ENCODE data around the gene TYR. TPM values are rescaled to one million over a fixed set of nuclear protein-coding genes. Genes with fewer than 3 reads are reported as not detected.

The TYR gene
- total and polyA plus RNA-seq, 2 donors (not counting 1 experiment from before 2014, with no cell fraction given), result not detected

- TF ChIP-seq CTCF (conservative IDR thresholded peaks at IDR 0.05 in 1 of 2, IDR thresholded peaks at IDR 0.05 in 1 of 2; ENCODE audit: low read depth in 1 of 2, low read length in 2 of 2) (no peak), EZH2 (IDR thresholded peaks at IDR 0.05; ENCODE audit: low read length, missing control alignments) (no peak)
- no peak overlapping the region for H3K9ac ChIP-seq (ENCODE audit: insufficient read depth, low read length)
- no peaks in the 10 kb centered on the region for H4K20me1 ChIP-seq (ENCODE audit: control insufficient read depth, extremely low read depth, insufficient read depth, low read length)
- H3K4me2 ChIP-seq (ENCODE audit: extremely low read depth, insufficient read depth, low read length), result peak overlapping the region; percentile 70
- no peaks in the 10 kb centered on the region for H3K36me3 ChIP-seq (ENCODE audit: control insufficient read depth, insufficient read depth, low read length)
- H2AFZ ChIP-seq (ENCODE audit: low read length), result peak overlapping the region; percentile 47
- H3K27ac ChIP-seq (ENCODE audit: insufficient read depth, low read length), result no peak overlapping the region
- H3K9me3 ChIP-seq (ENCODE audit: control insufficient read depth, insufficient read depth, low read depth, low read length), result no peaks in the 10 kb centered on the region
- no peak overlapping the region for H3K4me3 ChIP-seq (replicated peaks in 1 of 4; ENCODE audit: control extremely low read depth in 1 of 4, insufficient read depth in 1 of 4, low read depth in 3 of 4, low read length in 4 of 4)
- peak in 1 of 2 donors; percentile 9 for DNase-seq (ENCODE audit: low read depth in 2 of 2)
- H3K79me2 ChIP-seq (ENCODE audit: control insufficient read depth, insufficient read depth, low read length), result no peaks in the 10 kb centered on the region
- H3K4me1 ChIP-seq (ENCODE audit: control insufficient read depth, extremely low read depth, insufficient read depth, low read length), result no peaks in the 10 kb centered on the region
- no peaks in the 10 kb centered on the region for H3K27me3 ChIP-seq (ENCODE audit: control insufficient read depth, insufficient read depth, low read length)
These were observed 3.4 kb downstream of the TYR start for GRCh38 chr11:89181111-89181510.

GRCh38 chr11:89182773-89183518 lies 5.3 kb downstream of the TYR start:
- Histone ChIP-seq H3K79me2 (ENCODE audit: control insufficient read depth, insufficient read depth, low read length) (no peaks in the 10 kb centered on the region), H3K4me1 (ENCODE audit: control insufficient read depth, extremely low read depth, insufficient read depth, low read length) (no peaks in the 10 kb centered on the region), H4K20me1 (ENCODE audit: control insufficient read depth, extremely low read depth, insufficient read depth, low read length) (no peaks in the 10 kb centered on the region), H3K36me3 (ENCODE audit: control insufficient read depth, insufficient read depth, low read length) (no peaks in the 10 kb centered on the region), H3K27ac (ENCODE audit: insufficient read depth, low read length) (no peak overlapping the region), H3K9ac (ENCODE audit: insufficient read depth, low read length) (no peak overlapping the region), H3K4me2 (ENCODE audit: extremely low read depth, insufficient read depth, low read length) (no peak overlapping the region), H3K27me3 (ENCODE audit: control insufficient read depth, insufficient read depth, low read length) (no peaks in the 10 kb centered on the region), H2AFZ (ENCODE audit: low read length) (no peak overlapping the region), H3K4me3 (replicated peaks in 1 of 4; ENCODE audit: control extremely low read depth in 1 of 4, insufficient read depth in 1 of 4, low read depth in 3 of 4, low read length in 4 of 4) (no peak overlapping the region), H3K9me3 (ENCODE audit: control insufficient read depth, insufficient read depth, low read depth, low read length) (no peaks in the 10 kb centered on the region)
- DNase-seq (ENCODE audit: low read depth in 2 of 2), result peak; percentile 2 to 54
- TF ChIP-seq CTCF (conservative IDR thresholded peaks at IDR 0.05 in 1 of 2, IDR thresholded peaks at IDR 0.05 in 1 of 2; ENCODE audit: low read depth in 1 of 2, low read length in 2 of 2) (no peak), EZH2 (IDR thresholded peaks at IDR 0.05; ENCODE audit: low read length, missing control alignments) (no peak)

- Histone ChIP-seq H3K9ac (ENCODE audit: insufficient read depth, low read length) (no peak overlapping the region), H4K20me1 (ENCODE audit: control insufficient read depth, extremely low read depth, insufficient read depth, low read length) (no peaks in the 10 kb centered on the region), H2AFZ (ENCODE audit: low read length) (no peak overlapping the region), H3K27me3 (ENCODE audit: control insufficient read depth, insufficient read depth, low read length) (no peaks in the 10 kb centered on the region), H3K36me3 (ENCODE audit: control insufficient read depth, insufficient read depth, low read length) (no peaks in the 10 kb centered on the region), H3K4me3 (replicated peaks in 1 of 4; ENCODE audit: control extremely low read depth in 1 of 4, insufficient read depth in 1 of 4, low read depth in 3 of 4, low read length in 4 of 4) (no peak overlapping the region), H3K27ac (ENCODE audit: insufficient read depth, low read length) (no peak overlapping the region), H3K9me3 (ENCODE audit: control insufficient read depth, insufficient read depth, low read depth, low read length) (no peaks in the 10 kb centered on the region), H3K79me2 (ENCODE audit: control insufficient read depth, insufficient read depth, low read length) (no peaks in the 10 kb centered on the region), H3K4me1 (ENCODE audit: control insufficient read depth, extremely low read depth, insufficient read depth, low read length) (no peaks in the 10 kb centered on the region), H3K4me2 (ENCODE audit: extremely low read depth, insufficient read depth, low read length) (no peak overlapping the region)
- peak in 1 of 2 donors; percentile 81 for DNase-seq (ENCODE audit: low read depth in 2 of 2)
- no peak for TF ChIP-seq EZH2 (IDR thresholded peaks at IDR 0.05; ENCODE audit: low read length, missing control alignments)
- no peak for TF ChIP-seq CTCF (conservative IDR thresholded peaks at IDR 0.05 in 1 of 2, IDR thresholded peaks at IDR 0.05 in 1 of 2; ENCODE audit: low read depth in 1 of 2, low read length in 2 of 2)
These were observed 6.3 kb downstream of the TYR start for GRCh38 chr11:89184021-89184420.
